AML-193 (cell line): ENCODE data around the gene ZNF486.
"Not testable (repeated sequence)": the region's sequence is repeated elsewhere in the genome, so short reads cannot be mapped to it uniquely, and the experiment has no call there.

Source experiments
- DNase-seq, 2 experiments: peaks; one replicate each; lab custom pipeline; 2025; lab: John Stamatoyannopoulos, UW

The ZNF486 gene

GRCh38 chr19:20167020-20167644 is at the start of gene ZNF486:
Gene ZNF486, plus strand, starts transcription at chr19:20167214. Its CDS starts 117 bp downstream, at chr19:20167331.
- DNase-seq = no peak

- not testable (repeated sequence) for DNase-seq
Measured at GRCh38 chr19:20118064-20118839, 48.8 kb upstream of the ZNF486 start.

GRCh38 chr19:20124879-20125278 is 42.1 kb upstream of the ZNF486 start:
- no peak for DNase-seq

- DNase-seq = not testable (repeated sequence)
Measured at GRCh38 chr19:20132933-20133332, 34.1 kb upstream of the ZNF486 start.

- not testable (repeated sequence) for DNase-seq
Measured at GRCh38 chr19:20137714-20138113, 29.3 kb upstream of the ZNF486 start.

GRCh38 chr19:20151617-20152145 is 15.3 kb upstream of the ZNF486 start:
- DNase-seq = no peak

- not testable (repeated sequence) for DNase-seq
Measured at GRCh38 chr19:20152506-20152905, 14.5 kb upstream of the ZNF486 start.

- no peak for DNase-seq
Measured at GRCh38 chr19:20153281-20153680, 13.7 kb upstream of the ZNF486 start.

GRCh38 chr19:20154636-20155035 is 12.4 kb upstream of the ZNF486 start:
- no peak for DNase-seq

GRCh38 chr19:20162821-20163220 is 4.2 kb upstream of the ZNF486 start:
- DNase-seq = peak; percentile 30 to 39

GRCh38 chr19:20164456-20164855 is 2.6 kb upstream of the ZNF486 start:
- no peak for DNase-seq

GRCh38 chr19:20165971-20166592 is 932 bp upstream of the ZNF486 start:
- DNase-seq = no peak

- no peak for DNase-seq
Measured at GRCh38 chr19:20167651-20168122, 673 bp downstream of the ZNF486 start.

- no peak for DNase-seq
Measured at GRCh38 chr19:20171285-20171684, 4.3 kb downstream of the ZNF486 start.

- not testable (repeated sequence) for DNase-seq
Measured at GRCh38 chr19:20175848-20176247, 8.8 kb downstream of the ZNF486 start.

GRCh38 chr19:20179956-20180355 is 12.9 kb downstream of the ZNF486 start:
- not testable (repeated sequence) for DNase-seq

GRCh38 chr19:20182222-20182785 is 15.3 kb downstream of the ZNF486 start:
- no peak for DNase-seq

- no peak for DNase-seq
Measured at GRCh38 chr19:20186174-20186573, 19.2 kb downstream of the ZNF486 start.

- DNase-seq = no peak
Measured at GRCh38 chr19:20197747-20198146, 30.7 kb downstream of the ZNF486 start.

GRCh38 chr19:20209051-20209450 is 42.0 kb downstream of the ZNF486 start:
- DNase-seq = no peak

- DNase-seq = not testable (repeated sequence)
Measured at GRCh38 chr19:20214366-20214765, 47.4 kb downstream of the ZNF486 start.

GRCh38 chr19:20221605-20222004 is 54.6 kb downstream of the ZNF486 start:
- not testable (repeated sequence) for DNase-seq
